HepG2 (cell line): ENCODE measurements around the gene TMEM238. TPM values are rescaled to one million over a fixed set of nuclear protein-coding genes. Genes with fewer than 3 reads are reported as not detected.

Source experiments
- ATAC-seq: fragments of 200-7000 bp; cut with Tn5 transposase; 3 replicates; pipeline ENCODE4 v1.9.1; 2020; ENCODE audit warnings: mild to moderate bottlenecking, moderate library complexity
- BruUV-seq: library from RNA; stranded (reverse); fragments of 400-500 nt; replicated peaks from 2 replicates; lab custom pipeline; 2021; lab: Mats Ljungman, UMichigan
- CTCF ChIA-PET: fragments of 300-600 bp; formaldehyde crosslinking; extraction: SDS; loops from one replicate; lab custom pipeline; 2021; ENCODE audit warnings: low total read pairs, inconsistent platforms, low intra/inter-chr PET ratio; lab: Yijun Ruan, JAX
- POLR2A ChIA-PET: fragments of 350-600 bp; sonication (Branson Sonifier 250); formaldehyde crosslinking; loops from one replicate; lab custom pipeline; 2020; ENCODE audit warnings: antibody characterized with exemption, inconsistent platforms; lab: Yijun Ruan, JAX
- DNase-seq: peaks from one replicate; pipeline ENCODE4 v3.0.0-alpha.2; 2015; ENCODE audit warnings: low spot score
- FAIRE-seq: peaks from 3 replicates; lab custom pipeline; 2011; peaks lifted over from hg19 to GRCh38; lab: Jason Lieb, UNC
- H2AFZ ChIP-seq: one replicate; pipeline ENCODE4 v1.6.1; 2011; ENCODE audit warnings: low read length, inconsistent platforms
- H3K27ac ChIP-seq: fragments of 300-600 bp; 3 replicates; pipeline ENCODE4 v1.8.0; 2011; ENCODE audit warnings: mixed run types, mild to moderate bottlenecking, mixed read lengths, low read length, inconsistent platforms; ENCODE audit not compliant: insufficient read depth; ENCODE audit errors: extremely low read length
- H3K27me3 ChIP-seq, 2 experiments: fragments of 200-600 bp in 1 of 2; 2 replicates in 1 of 2; 3 replicates in 1 of 2; pipeline versions ENCODE4 v1.6.0 to v1.8.0; 2011; ENCODE audit warnings: low read length in 2 of 2, mild to moderate bottlenecking in 2 of 2, moderate library complexity in 2 of 2, inconsistent platforms in 1 of 2; ENCODE audit not compliant: insufficient read depth in 2 of 2, control insufficient read depth in 1 of 2
- H3K36me3 ChIP-seq, 2 experiments: fragments of 200-600 bp in 1 of 2; replicated peaks in 1 of 2; 2 replicates in 1 of 2; 3 replicates in 1 of 2; pipeline versions ENCODE4 v1.5.1 to v1.8.0; 2011; ENCODE audit warnings: low read length in 2 of 2, inconsistent platforms in 1 of 2; ENCODE audit not compliant: insufficient read depth in 2 of 2, control insufficient read depth in 1 of 2
- H3K4me1 ChIP-seq: 2 replicates; pipeline ENCODE4 v1.5.1; 2012; ENCODE audit warnings: low read length, inconsistent platforms; ENCODE audit not compliant: insufficient read depth
- H3K4me2 ChIP-seq: 2 replicates; pipeline ENCODE4 v1.6.0; 2011; ENCODE audit warnings: low read depth, low read length, inconsistent platforms
- H3K4me3 ChIP-seq, 3 experiments: fragments of 200-600 bp in 1 of 3; sonication (generic), shearing (Covaris generic) in 1 of 3; replicated peaks in 1 of 3; 2 replicates each; pipeline ENCODE4 v1.5.1; 2011 to 2016; ENCODE audit warnings: low read length in 3 of 3, inconsistent platforms in 2 of 3, low read depth in 2 of 3, mild to moderate bottlenecking in 2 of 3, control low read depth in 1 of 3, mixed read lengths in 1 of 3; ENCODE audit not compliant: insufficient read depth in 1 of 3
- H3K79me2 ChIP-seq: one replicate; pipeline ENCODE4 v1.6.1; 2011; ENCODE audit warnings: low read length, inconsistent platforms; ENCODE audit not compliant: insufficient read depth
- H3K9ac ChIP-seq: 2 replicates; pipeline ENCODE4 v1.6.0; 2011; ENCODE audit warnings: mild to moderate bottlenecking, low read depth, low read length, inconsistent platforms; ENCODE audit not compliant: insufficient read depth
- H3K9me3 ChIP-seq: 2 replicates; pipeline ENCODE4 v1.5.1; 2012; ENCODE audit warnings: mild to moderate bottlenecking, low read length
- H4K20me1 ChIP-seq: 2 replicates; pipeline ENCODE4 v1.6.0; 2011; ENCODE audit warnings: inconsistent platforms, mild to moderate bottlenecking, low read length, moderate library complexity; ENCODE audit not compliant: insufficient read depth
- AGO1 ChIP-seq: fragments of 200-400 bp; formaldehyde crosslinking; IDR thresholded peaks from 2 replicates; pipeline ENCODE4 v1.6.1; 2017; ENCODE audit warnings: mild to moderate bottlenecking, low read depth, low read length, moderate library complexity; ENCODE audit not compliant: poor library complexity, severe bottlenecking
- CSRNP1 ChIP-seq: sonication (generic); formaldehyde crosslinking; IDR thresholded peaks from 2 replicates; pipeline ENCODE4 v1.8.1; 2023; ENCODE audit warnings: mild to moderate bottlenecking, missing genetic modification reagents
- DZIP1 ChIP-seq: sonication (generic); formaldehyde crosslinking; IDR thresholded peaks from 2 replicates; pipeline ENCODE4 v1.5.0; 2020; ENCODE audit warnings: mild to moderate bottlenecking, missing genetic modification reagents
- FIP1L1 ChIP-seq: fragments of 200-400 bp; formaldehyde crosslinking; IDR thresholded peaks from 2 replicates; pipeline ENCODE4 v1.6.1; 2018; ENCODE audit warnings: low read depth, mild to moderate bottlenecking, low read length, moderate library complexity, borderline replicate concordance; ENCODE audit not compliant: insufficient read depth
- GZF1 ChIP-seq: sonication (generic); formaldehyde crosslinking; IDR thresholded peaks from 2 replicates; pipeline ENCODE4 v1.5.1; 2020; ENCODE audit warnings: mild to moderate bottlenecking, missing genetic modification reagents
- HNRNPLL ChIP-seq: fragments of 200-400 bp; formaldehyde crosslinking; IDR thresholded peaks from 2 replicates; pipeline ENCODE4 v1.6.1; 2017; ENCODE audit warnings: mild to moderate bottlenecking, low read depth, low read length; ENCODE audit not compliant: poor library complexity, severe bottlenecking
- PREB ChIP-seq: sonication (generic); formaldehyde crosslinking; IDR thresholded peaks from 2 replicates; pipeline ENCODE4 v1.4.0; 2020; ENCODE audit warnings: missing genetic modification reagents
- SALL1 ChIP-seq: sonication (generic); formaldehyde crosslinking; IDR thresholded peaks from 2 replicates; pipeline ENCODE4 v1.8.0; 2022; ENCODE audit warnings: mild to moderate bottlenecking, missing genetic modification reagents
- SMYD3 ChIP-seq: sonication (generic); formaldehyde crosslinking; IDR thresholded peaks from 2 replicates; pipeline ENCODE4 v1.8.1; 2023; ENCODE audit warnings: mild to moderate bottlenecking, missing genetic modification reagents
- TGIF2 ChIP-seq: IDR thresholded peaks from 2 replicates; pipeline ENCODE4 v1.6.1; 2016; ENCODE audit warnings: control low read depth, missing compliant biosample characterization
- ZC3H13 ChIP-seq: sonication (generic); formaldehyde crosslinking; IDR thresholded peaks from 2 replicates; pipeline ENCODE4 v1.8.1; 2023; ENCODE audit warnings: mild to moderate bottlenecking, missing genetic modification reagents, moderate library complexity
- ZNF138 ChIP-seq: sonication (generic); formaldehyde crosslinking; IDR thresholded peaks from 2 replicates; pipeline ENCODE4 v1.5.0; 2020; ENCODE audit warnings: mild to moderate bottlenecking, low read depth, missing genetic modification reagents
- ZNF615 ChIP-seq: sonication (generic); formaldehyde crosslinking; IDR thresholded peaks from 2 replicates; pipeline ENCODE4 v1.5.0; 2020; ENCODE audit warnings: mild to moderate bottlenecking, missing genetic modification reagents, borderline replicate concordance
- WGBS: methylation state at CpG from one replicate; pipeline ENCODE4 v1.1.6; 2017; ENCODE audit warnings: low lambda C conversion rate; 5-methylcytosine and 5-hydroxymethylcytosine counted together
- in situ Hi-C: cut with HindIII; loops from 2 replicates; pipeline ENCODE4 v1.10.0; 2017; ENCODE audit warnings: low pct_unique_long_range_greater_than_20kb; ENCODE audit not compliant: extremely low pct_ligation_motif_present
- intact Hi-C: fragments of 100-400 bp; cut with micrococcal nuclease; formaldehyde crosslinking; loops from one replicate; pipeline ENCODE4 v1.10.0; 2022; ENCODE audit not compliant: unreplicated experiment
- polyA plus RNA-seq, 8 experiments: library from polyadenylated mRNA; depleted of rRNA in 3 of 8; stranded (reverse) in 7 of 8; unstranded in 1 of 8; fragments of >200 nt; fragmentation: Illumina TruSeq in 4 of 8; extraction: Trizol in 4 of 8; gene quantifications; 2 replicates each; pipeline versions ENCODE4 v1.2.1 to v1.2.3, GENCODE V29; 2011 to 2016; ENCODE audit warnings: low read depth in 4 of 8, missing spikeins in 1 of 8, mixed read lengths in 1 of 8; ENCODE audit not compliant: insufficient read depth in 1 of 8
- total RNA-seq, 5 experiments: library from RNA; depleted of rRNA; stranded (reverse); fragments of >200 nt; fragmentation: Illumina TruSeq; extraction: Trizol; gene quantifications; 2 replicates each; pipeline ENCODE4 v1.2.3, GENCODE V29; 2016; ENCODE audit warnings: low read depth in 1 of 5
- TF ChIP-seq, protein P1 (sequence below): sonication (generic); formaldehyde crosslinking; IDR thresholded peaks from 2 replicates; pipeline ENCODE4 v1.9.0; 2021; ENCODE audit warnings: missing genetic modification reagents, borderline replicate concordance
- TF ChIP-seq, protein P2 (sequence below): IDR thresholded peaks from 2 replicates; pipeline ENCODE4 v1.6.1; 2016; ENCODE audit warnings: low read depth, borderline replicate concordance

TMEM238 gene
- total and polyA plus RNA-seq, 2 of the 13 experiments (the other 11 are each of a cell fraction or from before 2014, with no cell fraction given): not detected

DNA sequence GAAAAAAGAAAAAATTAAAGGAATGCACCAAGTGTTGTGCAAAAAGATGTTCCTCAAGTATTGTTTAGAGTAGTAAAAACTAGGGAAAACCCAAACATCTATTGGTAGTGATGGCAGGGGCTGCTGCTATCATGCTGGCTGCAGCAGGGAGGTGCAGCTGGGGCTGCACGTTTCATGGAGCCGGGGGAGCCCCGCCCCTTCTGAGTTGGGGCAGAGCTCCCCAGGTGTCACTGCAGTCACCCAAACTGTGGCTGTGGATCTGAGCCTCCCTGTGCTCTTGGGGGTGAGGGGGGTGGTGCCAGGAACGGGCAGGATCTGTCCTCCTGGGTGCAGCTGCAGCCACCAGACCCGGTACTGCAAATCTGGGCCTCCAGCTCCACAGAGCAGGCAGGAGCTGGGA lies 35.0 kb upstream of the TMEM238 start:
- intact Hi-C loops: loop anchor here (5.0 kb wide), 1 partner anchor 277 kb away; no protein-coding TSS in a partner anchor
- H3K9ac ChIP-seq: no peak overlapping the region
- DNase-seq: no peak
- H2AFZ ChIP-seq: no peak overlapping the region
- H3K79me2 ChIP-seq: no peaks in the 10 kb centered on the region
- H4K20me1 ChIP-seq: no peaks in the 10 kb centered on the region
- ChIA-PET POLR2A (interaction anchor here (1.2 to 1.5 kb wide), 2 partner anchors 11 to 117 kb away, joined by 3 read pairs; partner anchors contain the start of gene UBE2S), CTCF (interaction anchor here (1.6 to 2.7 kb wide), 4 partner anchors 84 to 278 kb away, joined by 3 to 23 read pairs (median 11); no protein-coding TSS in a partner anchor)
- no peak overlapping the region for H3K27ac ChIP-seq
- FAIRE-seq: no peak
- WGBS: no CpG with 5 or more reads among the region's 5 CpGs
- in situ Hi-C loops: loop anchor here (5.0 kb wide), 2 partner anchors 117 to 202 kb away; no protein-coding TSS in a partner anchor
- H3K27me3 ChIP-seq: peaks cover 0 to 16% of the 10 kb centered on the region in 2 experiments; a peak in 1 of 5 replicates
- H3K4me1 ChIP-seq: peaks cover 10% of the 10 kb centered on the region
- H3K9me3 ChIP-seq: no peaks in the 10 kb centered on the region
- ATAC-seq: no peak
- no peak overlapping the region for H3K4me2 ChIP-seq
- BruUV-seq: no TSS peak
- no peak overlapping the region for H3K4me3 ChIP-seq
- H3K36me3 ChIP-seq: no peaks in the 10 kb centered on the region
- TF ChIP-seq GZF1 (CRISPR knock-in tag): no peak
- TF ChIP-seq ZNF615 (CRISPR knock-in tag): no peak
- no peak for TF ChIP-seq HNRNPLL
- no peak for TF ChIP-seq DZIP1
- TF ChIP-seq CSRNP1 (CRISPR knock-in tag): no peak
- TF ChIP-seq ZC3H13 (CRISPR knock-in tag): no peak
- no peak for TF ChIP-seq AGO1
- TF ChIP-seq, protein P1, sequence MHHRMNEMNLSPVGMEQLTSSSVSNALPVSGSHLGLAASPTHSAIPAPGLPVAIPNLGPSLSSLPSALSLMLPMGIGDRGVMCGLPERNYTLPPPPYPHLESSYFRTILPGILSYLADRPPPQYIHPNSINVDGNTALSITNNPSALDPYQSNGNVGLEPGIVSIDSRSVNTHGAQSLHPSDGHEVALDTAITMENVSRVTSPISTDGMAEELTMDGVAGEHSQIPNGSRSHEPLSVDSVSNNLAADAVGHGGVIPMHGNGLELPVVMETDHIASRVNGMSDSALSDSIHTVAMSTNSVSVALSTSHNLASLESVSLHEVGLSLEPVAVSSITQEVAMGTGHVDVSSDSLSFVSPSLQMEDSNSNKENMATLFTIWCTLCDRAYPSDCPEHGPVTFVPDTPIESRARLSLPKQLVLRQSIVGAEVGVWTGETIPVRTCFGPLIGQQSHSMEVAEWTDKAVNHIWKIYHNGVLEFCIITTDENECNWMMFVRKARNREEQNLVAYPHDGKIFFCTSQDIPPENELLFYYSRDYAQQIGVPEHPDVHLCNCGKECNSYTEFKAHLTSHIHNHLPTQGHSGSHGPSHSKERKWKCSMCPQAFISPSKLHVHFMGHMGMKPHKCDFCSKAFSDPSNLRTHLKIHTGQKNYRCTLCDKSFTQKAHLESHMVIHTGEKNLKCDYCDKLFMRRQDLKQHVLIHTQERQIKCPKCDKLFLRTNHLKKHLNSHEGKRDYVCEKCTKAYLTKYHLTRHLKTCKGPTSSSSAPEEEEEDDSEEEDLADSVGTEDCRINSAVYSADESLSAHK (CRISPR knock-in tag): no peak
- no peak for TF ChIP-seq ZNF138
- TF ChIP-seq TGIF2: no peak
- TF ChIP-seq SMYD3: no peak
- no peak for TF ChIP-seq PREB
- TF ChIP-seq SALL1 (CRISPR knock-in tag): no peak
- TF ChIP-seq FIP1L1: no peak
- TF ChIP-seq, protein P2, sequence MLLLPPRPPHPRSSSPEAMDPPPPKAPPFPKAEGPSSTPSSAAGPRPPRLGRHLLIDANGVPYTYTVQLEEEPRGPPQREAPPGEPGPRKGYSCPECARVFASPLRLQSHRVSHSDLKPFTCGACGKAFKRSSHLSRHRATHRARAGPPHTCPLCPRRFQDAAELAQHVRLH: no peak
